Measurements from ENCODE around the gene PLSCR2.

The PLSCR2 gene

GRCh38 chr3:146386936-146387335 is 82.4 kb downstream of the PLSCR2 start:
- TF ChIP-seq CTCF (IDR thresholded peaks at IDR 0.05; ENCODE audit: low read depth, low read length), result no peak
- H3K4me3 ChIP-seq (ENCODE audit: low read depth, low read length), result no peak overlapping the region
- DNase-seq (ENCODE audit: low read depth, low spot score), result no peak
- in situ Hi-C loops (cut with HindIII; ENCODE audit: low sequenced_read_pairs), result no loop called here

GRCh38 chr3:146384786-146385185 is 84.6 kb downstream of the PLSCR2 start:
- no peak overlapping the region for H3K4me3 ChIP-seq (ENCODE audit: low read depth, low read length)
- no peak for DNase-seq (ENCODE audit: low read depth, low spot score)
- no peak for TF ChIP-seq CTCF (IDR thresholded peaks at IDR 0.05; ENCODE audit: low read depth, low read length)
- in situ Hi-C loops (cut with HindIII; ENCODE audit: low sequenced_read_pairs), result no loop called here

Data from astrocyte of the spinal cord (primary cell).